Measurements from ENCODE around the gene SLC17A7. TPM values are rescaled to one million over a fixed set of nuclear protein-coding genes. Genes with fewer than 3 reads are reported as not detected.

Gene SLC17A7
- total RNA-seq, 2 donors from 2014 or later: 0.22 to 0.33 TPM

DNA sequence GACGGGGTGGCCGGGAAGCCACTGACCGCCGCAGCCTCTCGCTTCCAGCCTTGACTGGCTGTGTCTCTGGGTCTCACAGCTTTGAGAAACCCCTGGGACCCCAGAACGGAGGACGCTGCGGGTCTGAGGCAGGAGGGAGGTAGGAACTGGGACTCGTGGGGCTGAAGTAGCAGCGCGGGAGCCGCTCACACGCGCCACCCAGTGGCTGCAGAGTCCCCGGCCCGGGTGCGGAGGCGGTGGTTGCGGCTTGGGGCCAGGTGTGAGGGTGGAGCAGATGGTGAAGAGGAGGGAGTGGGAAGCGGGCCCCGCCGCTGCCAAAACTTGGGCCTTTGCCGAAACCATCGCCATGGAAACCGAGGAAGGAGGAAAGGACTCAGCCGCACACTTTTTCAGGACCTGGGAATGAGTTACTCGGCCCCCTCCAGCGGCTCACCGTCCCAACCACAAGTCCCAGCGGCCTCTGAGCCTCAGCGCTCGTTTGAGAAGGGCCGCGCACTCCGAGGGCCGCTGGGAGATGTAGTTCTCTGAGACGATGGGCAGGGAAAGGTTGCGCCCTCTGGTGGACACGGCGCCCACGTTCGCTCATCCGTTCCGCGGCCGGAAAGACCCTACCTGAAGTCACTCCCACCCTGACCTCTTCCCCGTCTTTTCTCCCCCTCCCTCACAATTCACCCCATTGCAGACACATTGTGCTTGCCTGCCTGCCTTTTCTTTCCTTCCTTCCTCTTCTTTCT, 2.2 kb upstream of the SLC17A7 start:
- peak; percentile 90 for TF ChIP-seq CTCF (conservative IDR thresholded peaks at IDR 0.05)
- Histone ChIP-seq H3K27ac (ENCODE audit: low read depth, low read length) (peak overlapping the region; percentile 60), H3K36me3 (ENCODE audit: control insufficient read depth, insufficient read depth, low read length) (peaks cover 14% of the 10 kb centered on the region), H3K4me1 (ENCODE audit: control insufficient read depth, insufficient read depth, low read length) (no peaks in the 10 kb centered on the region), H3K9me3 (ENCODE audit: control insufficient read depth, low read length) (no peaks in the 10 kb centered on the region), H3K27me3 (ENCODE audit: control insufficient read depth, insufficient read depth, low read length, poor library complexity, severe bottlenecking) (peaks cover 42% of the 10 kb centered on the region), H3K9ac (ENCODE audit: extremely low read depth, low read length, poor library complexity, severe bottlenecking) (peak overlapping the region; percentile 47), H3K4me3 (ENCODE audit: low read length) (peak overlapping the region; percentile 83)
- H3K4me1 Mint-ChIP-seq: no peaks in the 10 kb centered on the region
- peak overlapping the region; percentile 64 for H3K4me3 Mint-ChIP-seq
- H3K27ac Mint-ChIP-seq: peak overlapping the region; percentile 88
- H3K27me3 Mint-ChIP-seq (ENCODE audit: insufficient read depth): peaks cover 42% of the 10 kb centered on the region
- no peaks in the 10 kb centered on the region for H3K9me3 Mint-ChIP-seq
- peaks cover 25% of the 10 kb centered on the region for H3K36me3 Mint-ChIP-seq (ENCODE audit: low read depth)
- WGBS, 2 experiments (ENCODE audit: insufficient coverage in 1 of 2, insufficient read length in 1 of 2): 0% methylated on average over 40 to 45 of the region's 47 CpGs
- DNase-seq: peak; percentile 99

DNA sequence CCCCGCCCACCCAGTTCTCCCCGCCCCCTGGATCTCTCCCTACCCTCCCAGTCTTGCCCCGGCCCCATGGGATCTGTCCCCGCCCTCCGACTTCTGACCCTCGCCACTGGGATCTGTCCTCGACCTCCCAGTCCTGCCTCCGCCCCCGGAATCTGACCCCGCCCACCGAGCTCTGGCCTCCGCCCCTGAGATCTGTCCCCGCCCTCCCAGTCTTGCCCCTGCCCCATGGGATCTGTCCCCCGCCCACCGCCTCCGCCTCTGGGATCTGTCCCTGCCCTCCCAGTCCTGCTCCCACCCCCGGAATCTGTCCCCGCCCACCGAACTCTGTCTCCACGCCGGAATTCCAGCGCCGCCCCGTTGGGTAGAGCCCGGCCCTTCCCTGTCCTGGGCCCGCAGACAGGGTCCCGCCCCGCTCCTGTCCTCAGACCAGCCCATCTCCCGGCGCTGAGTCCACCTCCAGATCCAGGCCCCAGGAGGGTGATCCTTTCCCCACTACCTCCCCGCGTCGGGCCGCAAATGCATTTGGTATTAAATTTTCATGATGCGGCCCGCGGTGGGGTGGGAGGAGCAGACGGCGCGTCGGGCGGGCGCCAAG, 1.5 kb upstream of the SLC17A7 start:
- Mint-ChIP-seq H3K9me3 (no peaks in the 10 kb centered on the region), H3K27ac (peak overlapping the region; percentile 88), H3K4me3 (peak overlapping the region; percentile 64), H3K27me3 (ENCODE audit: insufficient read depth) (peaks cover 48% of the 10 kb centered on the region), H3K4me1 (no peaks in the 10 kb centered on the region), H3K36me3 (ENCODE audit: low read depth) (peaks cover 19% of the 10 kb centered on the region)
- 0 to 1% methylated on average over 5 to 43 of the region's 43 CpGs for WGBS, 2 experiments (ENCODE audit: insufficient coverage in 1 of 2, insufficient read length in 1 of 2)
- H3K27me3 ChIP-seq (ENCODE audit: control insufficient read depth, insufficient read depth, low read length, poor library complexity, severe bottlenecking): peaks cover 48% of the 10 kb centered on the region
- H3K27ac ChIP-seq (ENCODE audit: low read depth, low read length): peak overlapping the region; percentile 60
- peak; percentile 100 for DNase-seq
- no peaks in the 10 kb centered on the region for H3K9me3 ChIP-seq (ENCODE audit: control insufficient read depth, low read length)
- peak overlapping the region; percentile 47 for H3K9ac ChIP-seq (ENCODE audit: extremely low read depth, low read length, poor library complexity, severe bottlenecking)
- TF ChIP-seq CTCF (conservative IDR thresholded peaks at IDR 0.05): no peak
- no peaks in the 10 kb centered on the region for H3K4me1 ChIP-seq (ENCODE audit: control insufficient read depth, insufficient read depth, low read length)
- peaks cover 7% of the 10 kb centered on the region for H3K36me3 ChIP-seq (ENCODE audit: control insufficient read depth, insufficient read depth, low read length)
- peak overlapping the region; percentile 83 for H3K4me3 ChIP-seq (ENCODE audit: low read length)

GRCh38 chr19:49442354-49442753, 1.0 kb upstream of the SLC17A7 start:
- no peak for TF ChIP-seq CTCF (conservative IDR thresholded peaks at IDR 0.05)
- H3K27ac ChIP-seq (ENCODE audit: low read depth, low read length): no peak overlapping the region
- peaks cover 14% of the 10 kb centered on the region for H3K36me3 Mint-ChIP-seq (ENCODE audit: low read depth)
- WGBS, 2 experiments (ENCODE audit: insufficient coverage in 1 of 2, insufficient read length in 1 of 2): 7 to 11% methylated on average over 6 to 11 of the region's 11 CpGs
- no peak overlapping the region for H3K27ac Mint-ChIP-seq
- no peak overlapping the region for H3K9ac ChIP-seq (ENCODE audit: extremely low read depth, low read length, poor library complexity, severe bottlenecking)
- H3K27me3 Mint-ChIP-seq (ENCODE audit: insufficient read depth): peaks cover 54% of the 10 kb centered on the region
- H3K4me3 Mint-ChIP-seq: peak overlapping the region; percentile 64
- H3K4me1 ChIP-seq (ENCODE audit: control insufficient read depth, insufficient read depth, low read length): no peaks in the 10 kb centered on the region
- no peak for DNase-seq
- H3K9me3 Mint-ChIP-seq: no peaks in the 10 kb centered on the region
- no peaks in the 10 kb centered on the region for H3K9me3 ChIP-seq (ENCODE audit: control insufficient read depth, low read length)
- peaks cover 4% of the 10 kb centered on the region for H3K36me3 ChIP-seq (ENCODE audit: control insufficient read depth, insufficient read depth, low read length)
- peaks cover 53% of the 10 kb centered on the region for H3K27me3 ChIP-seq (ENCODE audit: control insufficient read depth, insufficient read depth, low read length, poor library complexity, severe bottlenecking)
- no peaks in the 10 kb centered on the region for H3K4me1 Mint-ChIP-seq
- H3K4me3 ChIP-seq (ENCODE audit: low read length): peak overlapping the region; percentile 56
